ENCODE results near the gene VTN.

VTN gene

GRCh38 chr17:28370035-28370743 is at the start of gene VTN:
TSS of gene VTN (minus strand) at chr17:28370307. CDS start at chr17:28370203, 104 bp downstream.
- DNase-seq = no peak

GRCh38 chr17:28416703-28417311 is 46.7 kb upstream of the VTN start:
- DNase-seq = peak; percentile 79

GRCh38 chr17:28415886-28416285 is 45.8 kb upstream of the VTN start:
- DNase-seq = no peak

- DNase-seq = no peak
Measured at GRCh38 chr17:28413804-28414203, 43.7 kb upstream of the VTN start.

GRCh38 chr17:28412099-28412498 is 42.0 kb upstream of the VTN start:
- DNase-seq = no peak

GRCh38 chr17:28407974-28408306 is 37.8 kb upstream of the VTN start:
- no peak for DNase-seq

GRCh38 chr17:28407130-28407973 is 37.2 kb upstream of the VTN start:
- DNase-seq = no peak

- no peak for DNase-seq
Measured at GRCh38 chr17:28406473-28406814, 36.3 kb upstream of the VTN start.

GRCh38 chr17:28405632-28406472 is 35.7 kb upstream of the VTN start, which contains the start of gene SLC46A1:
TSS of gene SLC46A1 (minus strand) at chr17:28406212. CDS start at chr17:28406114, 98 bp downstream.
- peak; percentile 67 for DNase-seq

GRCh38 chr17:28404812-28405570 is 34.9 kb upstream of the VTN start:
- DNase-seq = no peak

GRCh38 chr17:28404461-28404811 is 34.3 kb upstream of the VTN start:
- no peak for DNase-seq

- DNase-seq = no peak
Measured at GRCh38 chr17:28404007-28404406, 33.9 kb upstream of the VTN start.

- DNase-seq = no peak
Measured at GRCh38 chr17:28402844-28403243, 32.7 kb upstream of the VTN start.

GRCh38 chr17:28402224-28402630 is 32.1 kb upstream of the VTN start:
- DNase-seq = no peak

- DNase-seq = no peak
Measured at GRCh38 chr17:28399808-28400207, 29.7 kb upstream of the VTN start.

GRCh38 chr17:28398280-28398981 is 28.3 kb upstream of the VTN start:
- DNase-seq = no peak

GRCh38 chr17:28397687-28398279 is 27.7 kb upstream of the VTN start:
- DNase-seq = no peak

GRCh38 chr17:28397275-28397674 is 27.2 kb upstream of the VTN start:
- DNase-seq = no peak

- no peak for DNase-seq
Measured at GRCh38 chr17:28396635-28397239, 26.6 kb upstream of the VTN start.

- DNase-seq = no peak
Measured at GRCh38 chr17:28395968-28396367, 25.9 kb upstream of the VTN start.

GRCh38 chr17:28395426-28395825 is 25.3 kb upstream of the VTN start:
- DNase-seq = no peak

Data from activated CD4-positive, alpha-beta T cell treated with anti-CD3 and anti-CD28 coated beads, Interleukin-2, Interleukin-6, amounts not matched to agents 100 ng/mL and 50 ng/mL, durations not matched to agents 16 hours and 8 hours (primary cell).